Stimulated activated CD4-positive, alpha-beta T cell treated with anti-CD3 and anti-CD28 coated beads, Interleukin-1b, Interleukin-23, amount 100 ng/mL, for 4 hours (primary cell): Measurements from ENCODE around the gene CLRN3.
A peak's percentile ranks its signal among the peaks of the same experiment; 100 is the strongest.

Experiments used
- DNase-seq, 2 donors: peaks; one replicate each; pipeline ENCODE4 v3.0.0-alpha.2; 2020; ENCODE audit warnings: low read depth in 2 of 2

The CLRN3 gene

GRCh38 chr10:127874671-127875448 lies 17.9 kb downstream of the CLRN3 start:
- DNase-seq: no peak

- no peak for DNase-seq
These were observed 18.8 kb downstream of the CLRN3 start for GRCh38 chr10:127873901-127874470.

- DNase-seq: no peak
These were observed 19.7 kb downstream of the CLRN3 start for GRCh38 chr10:127872871-127873600.

- DNase-seq: no peak
These were observed 20.6 kb downstream of the CLRN3 start for GRCh38 chr10:127872011-127872761.

GRCh38 chr10:127871631-127872010 lies 21.1 kb downstream of the CLRN3 start:
- no peak for DNase-seq

- no peak for DNase-seq
These were observed 23.4 kb downstream of the CLRN3 start for GRCh38 chr10:127869329-127869728.

GRCh38 chr10:127867805-127868204 lies 24.9 kb downstream of the CLRN3 start:
- no peak for DNase-seq

- DNase-seq: no peak
These were observed 26.3 kb downstream of the CLRN3 start for GRCh38 chr10:127866276-127867013.

- no peak for DNase-seq
These were observed 29.4 kb downstream of the CLRN3 start for GRCh38 chr10:127863231-127863825.

GRCh38 chr10:127860592-127860991 lies 32.1 kb downstream of the CLRN3 start:
- DNase-seq: no peak

- DNase-seq: no peak
These were observed 36.8 kb downstream of the CLRN3 start for GRCh38 chr10:127855976-127856375.

- DNase-seq: no peak
These were observed 37.2 kb downstream of the CLRN3 start for GRCh38 chr10:127855591-127855881.

- DNase-seq: no peak
These were observed 37.8 kb downstream of the CLRN3 start for GRCh38 chr10:127854769-127855590.

- peak; percentile 22 to 31 for DNase-seq
These were observed 38.6 kb downstream of the CLRN3 start for GRCh38 chr10:127853868-127854768.

- DNase-seq: no peak
These were observed 40.3 kb downstream of the CLRN3 start for GRCh38 chr10:127852456-127852855.

- no peak for DNase-seq
These were observed 41.0 kb downstream of the CLRN3 start for GRCh38 chr10:127851661-127852194.

- no peak for DNase-seq
These were observed 41.8 kb downstream of the CLRN3 start for GRCh38 chr10:127850944-127851343.

- no peak for DNase-seq
These were observed 42.8 kb downstream of the CLRN3 start for GRCh38 chr10:127849921-127850320.

- DNase-seq: no peak
These were observed 43.5 kb downstream of the CLRN3 start for GRCh38 chr10:127849224-127849623.
